Activated naive CD4-positive, alpha-beta T cell treated with anti-CD3 and anti-CD28 coated beads for 36 hours (primary cell): ENCODE data around the gene PCDH8. TPM values are rescaled to one million over a fixed set of nuclear protein-coding genes. Genes with fewer than 3 reads are reported as not detected.

Experiments used
- CTCF ChIA-PET: fragments of 350-600 bp; sonication (Branson Sonifier 250); formaldehyde crosslinking; loops from one replicate; lab custom pipeline; 2021; ENCODE audit warnings: antibody characterized with exemption; lab: Charles Lee
- DNase-seq: peaks from one replicate; pipeline ENCODE4 v3.0.0-alpha.2; 2020
- H3K27ac Mint-ChIP-seq: one replicate; pipeline ENCODE4 v1.8.0; 2021; ENCODE audit warnings: mild to moderate bottlenecking, mixed read lengths
- H3K27me3 Mint-ChIP-seq: one replicate; pipeline ENCODE4 v1.8.0; 2021; ENCODE audit warnings: low read depth, mixed read lengths
- H3K36me3 Mint-ChIP-seq: one replicate; pipeline ENCODE4 v1.8.0; 2021; ENCODE audit warnings: low read depth, mixed read lengths
- H3K4me1 Mint-ChIP-seq: one replicate; pipeline ENCODE4 v1.8.0; 2021; ENCODE audit warnings: low read depth, mixed read lengths
- H3K4me3 Mint-ChIP-seq: one replicate; pipeline ENCODE4 v1.8.0; 2021; ENCODE audit warnings: mild to moderate bottlenecking, moderate library complexity, mixed read lengths
- H3K9me3 Mint-ChIP-seq: one replicate; pipeline ENCODE4 v1.8.0; 2021; ENCODE audit warnings: mixed read lengths
- intact Hi-C: fragments of 100-400 bp; cut with micrococcal nuclease; formaldehyde crosslinking; loops from one replicate; pipeline ENCODE4 v1.15.1; 2023
- microRNA-seq: library from miRNA; unstranded; fragments of <30 nt; microRNA quantifications from one replicate; pipeline ENCODE4 v1.2.0, GENCODE V29; 2022; ENCODE audit warnings: borderline microRNAs expressed, borderline replicate concordance
- total RNA-seq, 2 experiments: library from RNA; stranded (reverse); gene quantifications; one replicate each; pipeline ENCODE4 v1.2.3, GENCODE V29; 2021

Gene PCDH8
- total RNA-seq, 2 experiments from 2014 or later = not detected

DNA sequence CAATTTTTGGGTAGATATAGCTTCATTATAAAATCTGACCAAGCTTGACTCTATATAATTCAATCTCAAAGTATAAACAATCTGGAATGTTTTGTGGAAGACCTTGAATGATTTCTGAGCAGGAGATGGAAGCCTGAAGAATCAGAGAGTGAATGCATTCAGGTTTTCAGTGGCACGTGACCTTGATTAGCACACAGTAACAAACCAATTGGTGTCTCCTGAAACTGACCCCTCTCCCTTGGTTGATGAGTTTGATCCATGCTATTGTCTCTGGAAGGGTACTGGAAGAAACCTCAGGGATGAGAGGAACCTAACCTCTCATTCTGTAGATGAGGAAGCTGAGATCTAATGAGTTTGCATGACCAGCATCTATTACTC lies 39.6 kb downstream of the PCDH8 start:
- no peaks in the 10 kb centered on the region for H3K4me1 Mint-ChIP-seq
- peaks cover 11% of the 10 kb centered on the region for H3K27me3 Mint-ChIP-seq
- no peak for DNase-seq
- H3K4me3 Mint-ChIP-seq = no peak overlapping the region
- H3K9me3 Mint-ChIP-seq = no peaks in the 10 kb centered on the region
- H3K36me3 Mint-ChIP-seq = no peaks in the 10 kb centered on the region
- CTCF ChIA-PET = interaction anchor here (0.7 to 2.0 kb wide), 9 partner anchors 12 to 200 kb away, joined by 3 to 10 read pairs (median 4); no protein-coding TSS in a partner anchor
- intact Hi-C loops = loop anchor here (1.0 kb wide), 2 partner anchors 144 to 200 kb away; no protein-coding TSS in a partner anchor
- no peak overlapping the region for H3K27ac Mint-ChIP-seq

- Mint-ChIP-seq H3K27ac (no peak overlapping the region), H3K27me3 (peaks cover 19% of the 10 kb centered on the region), H3K36me3 (no peaks in the 10 kb centered on the region), H3K4me3 (no peak overlapping the region), H3K4me1 (no peaks in the 10 kb centered on the region), H3K9me3 (no peaks in the 10 kb centered on the region)
- intact Hi-C loops = no loop called here
- no peak for DNase-seq
- CTCF ChIA-PET = no interaction called here
Observed at GRCh38 chr13:52806029-52806428, 42.4 kb downstream of the PCDH8 start.

DNA sequence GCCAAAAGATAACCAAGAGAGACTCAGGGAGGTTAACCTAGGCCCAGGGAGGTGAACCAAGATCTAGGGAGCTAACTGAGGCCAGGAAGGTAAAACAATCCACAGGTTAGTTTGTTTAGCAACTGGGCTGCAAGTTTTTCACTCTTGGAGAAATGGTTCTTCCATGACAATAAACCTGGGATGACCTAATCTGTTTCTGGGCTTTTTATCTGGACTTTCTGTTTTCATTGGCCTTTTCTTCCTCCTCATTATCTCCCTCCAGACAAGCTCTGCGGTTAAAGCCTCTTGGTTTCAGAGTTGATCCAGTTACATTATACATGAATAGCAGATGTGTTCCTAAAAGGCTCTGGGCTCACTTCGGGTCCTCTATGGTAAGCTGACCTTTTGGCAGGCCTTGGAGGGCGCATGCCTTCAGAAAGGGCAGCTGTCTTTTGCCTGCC lies 44.2 kb downstream of the PCDH8 start:
- Mint-ChIP-seq H3K4me1 (no peaks in the 10 kb centered on the region), H3K27ac (no peak overlapping the region), H3K36me3 (no peaks in the 10 kb centered on the region), H3K27me3 (peaks cover 19% of the 10 kb centered on the region), H3K4me3 (no peak overlapping the region), H3K9me3 (no peaks in the 10 kb centered on the region)
- intact Hi-C loops = no loop called here
- CTCF ChIA-PET = interaction anchor here (0.7 kb wide), 1 partner anchor 10 kb away, joined by 3 read pairs; no protein-coding TSS in a partner anchor
- DNase-seq = no peak

DNA sequence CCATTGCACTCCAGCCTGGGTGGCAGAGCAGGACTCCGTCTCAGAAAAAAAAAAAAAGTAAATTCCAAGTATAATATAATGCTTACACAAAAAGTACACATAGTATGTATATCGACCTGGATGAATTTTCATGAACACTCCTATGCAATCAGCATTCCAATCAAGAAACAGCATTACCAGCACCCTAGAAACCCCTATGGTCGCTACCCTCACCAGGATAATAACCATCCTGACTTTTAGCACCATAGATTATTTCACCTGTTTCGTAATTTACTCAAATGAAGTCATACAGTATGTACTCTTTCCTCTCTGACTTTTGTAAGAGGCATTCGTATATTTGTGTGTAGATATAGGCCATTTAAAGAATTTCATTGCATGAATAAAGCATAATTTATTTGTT lies 47.6 kb downstream of the PCDH8 start:
- no peak for DNase-seq
- no peaks in the 10 kb centered on the region for H3K9me3 Mint-ChIP-seq
- intact Hi-C loops = no loop called here
- peaks cover 18% of the 10 kb centered on the region for H3K27me3 Mint-ChIP-seq
- CTCF ChIA-PET = no interaction called here
- no peak overlapping the region for H3K4me3 Mint-ChIP-seq
- H3K4me1 Mint-ChIP-seq = no peaks in the 10 kb centered on the region
- H3K36me3 Mint-ChIP-seq = no peaks in the 10 kb centered on the region
- H3K27ac Mint-ChIP-seq = no peak overlapping the region

DNA sequence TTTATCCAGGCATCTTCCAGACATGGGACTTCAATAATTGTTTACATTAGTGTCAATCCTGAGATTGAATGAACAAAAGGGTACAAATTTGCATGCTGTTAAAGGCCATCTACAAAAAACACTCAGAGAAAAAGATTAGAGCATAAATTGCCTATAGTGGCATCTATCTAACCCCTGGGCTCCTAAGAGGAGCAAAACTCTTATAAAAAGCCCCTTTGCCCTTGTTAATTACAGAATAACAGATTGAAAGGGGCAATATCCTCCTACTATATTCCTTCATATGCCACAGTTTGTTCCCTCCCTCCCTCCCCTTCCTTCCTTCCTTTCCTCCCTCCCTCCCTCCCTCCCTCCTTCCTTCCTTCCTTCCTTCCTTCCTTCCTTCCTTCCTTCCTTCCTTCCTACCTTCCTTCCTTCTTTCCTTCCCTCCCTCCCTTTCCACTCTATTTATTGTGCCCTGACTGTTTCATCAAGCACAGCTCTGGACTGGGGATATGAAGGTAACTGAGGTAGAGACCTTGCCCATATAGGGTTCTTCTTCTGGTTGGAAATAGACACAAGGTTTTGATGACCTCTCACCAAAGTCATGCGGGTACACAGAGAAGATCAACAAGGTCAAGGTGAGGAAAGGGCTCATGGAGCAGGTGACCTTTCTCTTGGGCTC lies 49.5 kb downstream of the PCDH8 start:
- Mint-ChIP-seq H3K9me3 (no peaks in the 10 kb centered on the region), H3K27me3 (peaks cover 9% of the 10 kb centered on the region), H3K27ac (no peak overlapping the region), H3K4me1 (no peaks in the 10 kb centered on the region), H3K4me3 (no peak overlapping the region), H3K36me3 (no peaks in the 10 kb centered on the region)
- DNase-seq = no peak
- CTCF ChIA-PET = interaction anchor here (0.7 kb wide), 1 partner anchor 147 kb away, joined by 3 read pairs; no protein-coding TSS in a partner anchor
- intact Hi-C loops = no loop called here

GRCh38 chr13:52797176-52797575 lies 51.3 kb downstream of the PCDH8 start:
- no peaks in the 10 kb centered on the region for H3K27me3 Mint-ChIP-seq
- H3K36me3 Mint-ChIP-seq = no peaks in the 10 kb centered on the region
- no peak for DNase-seq
- H3K27ac Mint-ChIP-seq = no peak overlapping the region
- H3K4me3 Mint-ChIP-seq = no peak overlapping the region
- intact Hi-C loops = no loop called here
- no peaks in the 10 kb centered on the region for H3K9me3 Mint-ChIP-seq
- CTCF ChIA-PET = interaction anchor here (0.8 kb wide), 1 partner anchor 11 kb away, joined by 3 read pairs; no protein-coding TSS in a partner anchor
- no peaks in the 10 kb centered on the region for H3K4me1 Mint-ChIP-seq

DNA sequence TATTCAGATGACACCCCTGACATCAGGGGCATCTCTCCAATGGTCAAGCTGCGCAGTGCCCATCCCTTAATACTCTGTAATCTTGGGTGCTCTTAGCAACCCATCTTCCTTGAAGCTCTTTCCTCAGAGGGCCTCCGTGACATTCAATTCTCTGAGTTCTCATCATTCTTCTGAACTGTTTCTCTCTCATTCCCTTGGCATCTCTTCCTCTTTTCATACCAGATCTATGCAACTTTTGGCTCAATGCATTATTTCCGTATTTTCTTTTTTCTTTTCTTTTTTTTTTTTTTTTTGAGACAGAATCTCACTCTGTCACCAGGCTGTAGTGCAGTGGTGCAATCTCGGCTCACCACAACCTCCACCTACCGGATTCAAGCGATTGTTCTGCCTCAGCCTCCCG lies 53.9 kb downstream of the PCDH8 start:
- intact Hi-C loops = no loop called here
- H3K9me3 Mint-ChIP-seq = no peaks in the 10 kb centered on the region
- DNase-seq = no peak
- no peaks in the 10 kb centered on the region for H3K4me1 Mint-ChIP-seq
- CTCF ChIA-PET = interaction anchor here (0.6 to 0.8 kb wide), 3 partner anchors 10 to 83 kb away, joined by 3 read pairs; no protein-coding TSS in a partner anchor
- H3K36me3 Mint-ChIP-seq = no peaks in the 10 kb centered on the region
- no peak overlapping the region for H3K27ac Mint-ChIP-seq
- peaks cover 3% of the 10 kb centered on the region for H3K27me3 Mint-ChIP-seq
- no peak overlapping the region for H3K4me3 Mint-ChIP-seq

DNA sequence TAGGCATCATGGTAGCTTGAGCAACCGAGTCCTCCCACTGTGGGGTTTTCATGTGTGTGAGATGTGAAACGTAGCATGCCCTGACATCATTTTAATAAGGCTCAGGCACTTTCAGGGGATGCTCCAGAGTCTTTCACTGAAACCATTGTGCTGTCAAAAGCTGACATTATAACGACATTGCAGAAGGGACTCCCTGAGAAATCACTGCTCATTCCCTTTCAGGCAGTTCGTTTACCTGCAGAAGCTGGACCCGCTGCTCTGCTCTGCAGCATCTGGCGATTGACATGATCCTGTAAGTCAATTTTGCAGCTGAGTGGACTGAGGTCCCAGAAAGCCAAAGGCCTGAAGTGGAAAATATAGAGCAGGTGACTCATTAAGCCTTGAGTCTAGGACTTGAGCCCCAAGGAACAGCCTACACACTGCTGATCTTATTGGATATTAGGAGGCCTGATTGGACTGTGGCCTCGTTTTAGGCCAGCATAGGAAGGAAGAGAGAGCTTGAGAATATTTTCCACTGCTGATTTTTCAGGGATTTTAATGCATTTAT lies 54.9 kb downstream of the PCDH8 start:
- CTCF ChIA-PET = no interaction called here
- no peak overlapping the region for H3K27ac Mint-ChIP-seq
- H3K9me3 Mint-ChIP-seq = no peaks in the 10 kb centered on the region
- no peak overlapping the region for H3K4me3 Mint-ChIP-seq
- peaks cover 3% of the 10 kb centered on the region for H3K27me3 Mint-ChIP-seq
- H3K4me1 Mint-ChIP-seq = no peaks in the 10 kb centered on the region
- intact Hi-C loops = no loop called here
- no peak for DNase-seq
- H3K36me3 Mint-ChIP-seq = no peaks in the 10 kb centered on the region

Small RNAs within 50 kb of the gene (microRNA-seq; reads per million reads assigned to microRNA genes)
- gene MIR759 = not detected

Other genes with a start within 250 kb of the PCDH8 start
- gene HNRNPA1L2, start 206.2 kb downstream of the PCDH8 start, total RNA-seq = 1 to 10 TPM; 6.2 to 6.7 TPM
- 10 to 100 TPM; 42.7 to 44.1 TPM for gene SUGT1, start 195.8 kb downstream of the PCDH8 start, total RNA-seq
- not detected for gene CNMD, start 108.8 kb downstream of the PCDH8 start, total RNA-seq
- not detected for gene OLFM4, start 180.2 kb upstream of the PCDH8 start, total RNA-seq